SW480 (cell line): ENCODE data around the gene CCNB1IP1.
A peak's percentile ranks its signal among the peaks of the same experiment; 100 is the strongest.
"Not testable (repeated sequence)": the region's sequence is repeated elsewhere in the genome, so short reads cannot be mapped to it uniquely, and the experiment has no call there.

Source experiments
- DNase-seq: peaks from one replicate; pipeline ENCODE4 v3.0.0-alpha.2; 2016; ENCODE audit warnings: low spot score

CCNB1IP1 gene

DNA sequence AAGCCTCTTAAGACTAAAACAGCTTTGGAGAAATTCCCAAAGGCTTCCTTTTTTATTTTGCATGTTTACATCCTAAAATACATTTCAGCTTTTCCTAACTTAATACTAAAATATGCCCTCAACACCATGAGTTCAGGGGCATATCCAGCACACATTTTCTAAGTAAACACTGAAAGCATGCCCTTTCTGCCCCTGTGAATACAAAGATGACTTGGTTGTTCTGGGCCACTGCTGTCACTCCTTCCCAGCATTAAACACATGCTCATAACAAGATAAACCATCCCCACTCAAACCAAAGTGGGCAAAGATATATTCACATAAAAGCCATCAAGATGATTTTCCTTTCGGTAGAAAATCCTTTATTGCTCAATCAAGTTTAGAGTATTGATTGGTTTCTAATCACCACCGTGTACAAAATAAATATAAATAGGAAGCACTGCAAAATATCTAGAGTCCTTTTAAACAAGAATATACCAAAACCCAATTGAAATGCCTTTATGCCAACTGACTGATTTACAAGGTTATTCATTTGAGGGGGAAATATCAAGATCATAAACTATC lies 1.9 kb downstream of the CCNB1IP1 start:
- no peak for DNase-seq

DNA sequence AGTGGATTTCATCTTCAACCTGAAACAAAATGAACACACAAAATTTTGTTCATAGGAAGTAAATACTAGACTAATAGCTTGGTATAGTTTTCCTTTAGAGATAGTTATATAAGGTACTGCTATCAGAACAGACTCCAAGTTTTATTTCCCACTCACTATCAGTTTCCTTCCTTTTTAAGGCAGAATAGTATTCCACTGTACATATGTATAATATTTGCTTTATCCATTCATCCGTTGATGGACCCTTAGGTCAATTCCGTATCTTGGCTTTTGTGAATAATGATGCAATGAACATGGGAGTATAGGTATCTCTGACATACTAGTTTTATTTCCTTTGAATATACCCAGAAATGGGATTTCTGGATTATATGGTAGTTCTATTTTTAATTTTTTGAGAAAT lies 3.7 kb downstream of the CCNB1IP1 start:
- no peak for DNase-seq

DNA sequence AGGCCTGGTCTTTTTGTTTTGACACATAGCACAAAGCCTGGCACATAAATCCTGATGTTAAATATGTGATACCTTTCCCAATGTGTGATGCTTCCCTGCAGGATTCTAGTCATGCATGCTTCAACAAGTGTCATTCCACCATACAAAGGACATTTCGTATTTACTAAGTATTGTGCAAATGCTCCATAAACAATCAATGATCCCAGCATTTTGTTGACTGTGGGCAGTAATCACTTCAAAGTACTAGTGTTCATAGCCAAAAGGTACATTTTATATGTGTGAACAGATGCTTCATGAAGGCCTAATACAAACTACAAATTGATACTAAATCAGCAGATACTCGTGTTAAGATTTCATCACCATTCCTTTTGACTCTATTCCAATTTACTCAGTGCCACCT lies 4.4 kb downstream of the CCNB1IP1 start:
- DNase-seq = no peak

DNA sequence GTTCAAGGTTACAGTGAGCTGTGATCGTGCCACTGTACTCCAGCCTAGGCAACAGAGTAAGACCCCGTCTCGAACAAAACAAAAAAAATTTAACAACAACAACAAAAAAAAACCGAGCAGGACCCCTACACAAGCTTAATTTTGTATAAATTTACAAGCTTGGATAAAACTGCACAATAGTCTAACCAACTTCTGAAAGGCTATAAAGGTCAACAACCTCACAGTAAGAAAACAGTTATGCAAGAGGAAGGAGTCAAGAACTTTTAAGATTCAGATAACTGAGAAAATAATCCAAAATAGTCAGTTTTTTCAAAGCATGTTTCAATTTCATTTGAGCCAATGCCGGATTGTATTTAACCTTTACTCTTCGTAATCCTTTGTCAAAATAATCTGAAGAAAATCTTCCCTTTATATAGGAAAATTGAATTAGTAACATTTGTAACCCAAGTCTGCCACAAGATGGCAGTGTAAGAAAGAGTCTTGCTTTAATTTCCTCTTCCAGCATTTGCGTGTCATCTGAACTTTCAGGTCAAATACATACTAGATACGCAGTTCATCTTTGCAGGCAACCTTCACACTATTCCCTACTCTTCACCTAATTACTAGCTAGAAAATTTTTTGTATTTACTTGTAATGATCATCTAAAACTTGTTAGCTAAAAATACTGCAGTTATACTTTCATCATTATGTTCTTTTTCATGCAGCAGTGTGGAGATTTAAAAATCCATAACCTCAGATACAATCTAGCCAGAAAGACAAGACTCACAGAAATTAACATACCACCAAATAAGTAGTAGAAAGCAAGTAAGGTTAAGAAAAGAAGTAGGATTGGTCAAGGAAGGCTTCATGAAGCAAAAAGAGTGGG lies 5.8 kb downstream of the CCNB1IP1 start:
- DNase-seq = peak; percentile 68

DNA sequence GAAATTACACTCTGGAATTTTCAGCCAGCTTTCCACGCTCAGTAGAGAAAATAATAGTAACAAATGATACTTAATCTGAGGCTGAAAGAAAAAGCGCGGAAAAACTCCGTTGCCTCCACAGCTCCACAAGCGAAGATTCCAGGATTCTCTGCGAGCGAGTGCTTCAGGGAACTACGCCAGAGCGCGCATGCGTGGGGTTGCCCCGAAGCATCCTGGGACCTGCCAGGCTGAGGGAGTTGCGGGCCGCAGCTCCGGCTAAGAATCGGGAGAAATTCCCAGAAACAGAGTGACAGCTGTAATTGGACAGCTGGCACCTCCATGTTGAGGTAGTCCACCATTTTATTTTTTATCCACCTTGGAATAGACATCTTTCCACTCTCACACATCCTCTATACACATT lies 15.4 kb downstream of the CCNB1IP1 start:
- DNase-seq = no peak

DNA sequence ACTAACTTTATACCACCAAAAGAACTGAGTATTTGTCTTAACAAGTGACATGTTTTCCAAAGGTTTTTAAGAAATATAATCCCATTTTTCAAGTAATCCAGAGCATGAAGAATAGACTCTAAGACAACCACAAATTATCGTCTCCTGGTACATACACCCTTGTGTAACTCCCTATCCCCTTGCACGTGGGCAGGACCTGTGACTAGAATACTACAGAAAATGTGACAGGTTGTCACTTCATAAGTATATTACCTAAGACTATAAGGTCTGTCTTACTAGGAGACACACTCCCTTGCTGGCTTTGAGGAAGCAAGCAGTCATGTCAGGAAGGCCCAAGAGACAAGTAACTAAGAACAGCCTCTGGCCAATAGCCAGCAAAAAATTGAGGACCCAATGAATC lies 19.1 kb downstream of the CCNB1IP1 start:
- no peak for DNase-seq

DNA sequence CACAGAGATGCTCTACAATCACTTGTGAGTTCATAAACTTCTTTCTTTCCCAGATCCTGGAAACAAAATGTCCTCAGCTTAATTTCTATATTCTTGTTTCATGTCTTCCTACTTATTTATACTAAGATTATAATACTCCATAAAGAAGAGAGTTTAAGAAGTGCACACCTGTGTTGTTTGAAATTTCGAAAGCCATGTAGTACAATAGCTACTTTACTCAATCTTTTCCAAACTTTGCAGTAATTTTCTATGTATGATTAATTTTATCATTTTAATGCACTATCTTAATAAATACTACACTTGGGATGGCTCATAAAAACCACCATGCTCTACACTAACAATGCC lies 27.0 kb downstream of the CCNB1IP1 start:
- no peak for DNase-seq

DNA sequence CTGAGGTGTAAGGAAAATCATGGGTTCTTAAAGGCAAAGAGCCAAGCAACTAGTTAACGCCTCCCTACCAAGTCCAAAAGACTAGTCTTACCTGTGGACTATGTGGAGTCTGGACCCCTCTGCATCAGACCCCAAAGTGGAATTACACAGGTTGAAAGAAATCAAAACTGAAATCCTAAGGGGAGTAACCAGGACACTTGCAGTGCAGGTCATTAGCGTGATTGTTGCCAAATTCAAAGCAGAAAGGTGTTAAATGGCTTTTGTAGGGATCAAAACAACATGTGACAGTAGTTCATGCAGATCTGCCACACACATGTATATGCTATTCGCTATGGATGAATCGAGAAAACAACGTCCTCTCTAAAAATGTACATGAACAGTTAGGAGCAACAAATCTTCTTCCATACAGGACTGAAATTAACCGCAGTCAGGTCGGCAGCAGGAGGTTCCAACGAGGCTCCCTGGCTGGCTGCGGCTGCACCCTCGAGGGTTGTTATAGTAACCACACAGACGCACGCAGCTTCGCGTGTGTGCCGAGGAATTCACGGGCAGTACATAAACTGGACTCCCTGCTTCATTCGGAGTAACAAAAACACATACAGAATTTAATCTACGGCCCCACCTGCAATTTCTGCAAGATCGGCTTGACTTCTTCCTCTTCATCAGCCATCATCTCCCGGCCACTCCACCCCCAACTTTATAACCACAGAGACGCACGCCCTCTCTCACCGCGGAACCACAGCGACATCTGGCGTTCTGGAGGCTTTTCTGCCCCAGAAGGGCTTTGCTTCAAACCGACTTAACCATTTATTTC lies 27.6 kb downstream of the CCNB1IP1 start, which contains the start of gene TTC5:
TTC5 (minus strand) TSS at position 687 of the 814 bp plus-strand sequence; CDS start at position 673, 14 bp downstream.
- peak; percentile 71 for DNase-seq

DNA sequence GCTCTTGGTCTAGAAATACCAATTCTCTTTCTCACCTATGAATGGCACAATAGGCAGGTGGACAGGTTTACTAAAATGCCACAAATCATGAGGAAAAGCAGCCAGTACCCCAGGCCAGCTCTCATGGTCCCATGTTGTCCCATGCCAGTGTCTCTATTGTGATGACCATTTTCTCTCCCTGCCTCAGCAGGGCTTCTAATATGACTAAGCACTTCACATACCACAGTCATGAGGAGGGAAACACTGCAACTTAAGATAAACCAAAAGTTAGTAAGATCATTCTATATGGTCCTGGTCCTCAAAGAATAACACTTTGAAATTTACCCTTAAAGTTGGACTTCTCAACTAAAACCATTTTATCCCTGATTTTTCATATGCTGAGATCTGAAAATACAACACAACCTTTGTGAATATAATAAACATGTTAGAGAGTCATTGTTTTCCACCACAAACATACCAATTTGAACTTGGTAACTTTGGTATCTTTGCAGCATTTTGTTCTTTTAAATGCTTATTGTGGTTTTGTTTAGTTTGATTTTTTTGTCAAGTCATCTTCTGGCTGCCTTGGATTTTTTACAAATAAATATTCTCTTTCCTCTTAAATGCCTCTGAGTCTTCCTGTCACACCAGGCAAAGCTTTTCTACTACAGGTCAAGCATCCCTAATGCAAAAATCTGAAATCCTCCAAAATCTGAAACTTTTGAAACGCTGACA lies 30.9 kb downstream of the CCNB1IP1 start:
- DNase-seq = no peak

DNA sequence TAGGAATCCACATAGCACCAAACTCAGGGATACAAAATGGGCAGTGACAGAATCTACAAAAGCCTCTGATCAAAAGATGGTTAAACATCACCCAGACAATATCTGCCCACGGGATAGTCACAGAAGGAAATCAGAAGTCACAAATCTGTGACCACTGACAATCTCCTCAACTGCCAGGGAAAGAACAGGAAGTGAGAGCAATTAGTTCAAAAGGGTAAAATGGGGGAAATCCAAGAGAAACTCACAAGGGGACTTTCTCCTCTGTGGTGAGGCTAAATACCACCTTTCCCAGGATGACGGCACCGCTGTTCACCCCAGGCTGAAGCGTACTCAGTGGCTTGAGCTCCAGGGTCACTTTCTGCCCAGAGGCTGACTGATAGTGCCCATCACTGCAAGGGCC lies 38.0 kb downstream of the CCNB1IP1 start:
- no peak for DNase-seq

DNA sequence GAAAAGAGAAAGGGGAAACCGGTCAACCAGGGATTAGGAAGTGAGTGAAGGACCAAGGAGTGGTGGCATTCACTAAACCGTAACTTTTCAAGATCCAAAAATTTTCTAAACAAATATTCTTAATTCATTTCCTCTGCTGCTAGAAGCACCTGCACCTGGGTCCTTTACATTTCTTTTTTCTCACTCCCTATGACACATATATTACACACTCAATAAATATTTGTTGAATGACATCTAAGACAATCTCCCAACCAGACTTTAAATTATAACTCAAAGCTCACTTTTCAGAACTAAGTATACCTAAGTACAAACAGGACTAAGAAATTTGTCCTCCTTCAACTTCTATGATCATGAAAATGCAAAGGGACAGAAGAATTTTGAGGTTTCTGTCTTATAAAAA lies 38.4 kb downstream of the CCNB1IP1 start:
- DNase-seq = no peak

DNA sequence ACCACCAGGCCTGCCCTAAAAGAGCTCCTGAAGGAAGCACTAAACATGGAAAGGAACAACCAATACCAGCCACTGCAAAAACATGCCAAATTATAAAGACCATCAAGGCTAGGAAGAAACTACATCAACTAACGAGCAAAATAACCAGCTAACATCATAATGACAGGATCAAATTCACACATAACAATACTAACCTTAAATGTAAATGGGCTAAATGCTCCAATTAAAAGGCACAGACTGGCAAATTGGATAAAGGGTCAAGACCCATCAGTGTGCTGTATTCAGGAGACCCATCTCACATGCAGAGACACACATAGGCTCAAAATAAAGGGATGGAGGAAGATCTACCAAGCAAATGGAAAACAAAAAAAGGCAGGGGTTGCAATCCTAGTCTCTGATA lies 51.1 kb downstream of the CCNB1IP1 start:
- DNase-seq = not testable (repeated sequence)

DNA sequence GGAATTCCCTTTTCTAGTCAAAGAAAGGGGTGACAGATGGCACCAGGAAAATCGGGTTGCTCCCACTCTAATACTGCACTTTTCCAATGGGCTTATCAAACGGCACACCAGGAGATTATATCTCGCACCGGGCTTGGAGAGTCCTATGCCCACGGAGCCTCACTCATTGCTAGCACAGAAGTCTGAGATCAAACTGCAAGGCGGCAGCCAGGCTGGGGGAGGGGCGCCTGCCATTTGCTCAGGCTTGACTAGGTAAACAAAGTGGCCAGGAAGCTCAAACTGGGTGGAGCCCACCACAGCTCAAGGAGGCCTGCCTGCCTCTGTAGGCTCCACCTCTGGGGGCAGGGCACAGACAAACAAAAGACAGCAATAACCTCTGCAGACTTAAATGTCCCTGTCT lies 52.8 kb downstream of the CCNB1IP1 start:
- not testable (repeated sequence) for DNase-seq

DNA sequence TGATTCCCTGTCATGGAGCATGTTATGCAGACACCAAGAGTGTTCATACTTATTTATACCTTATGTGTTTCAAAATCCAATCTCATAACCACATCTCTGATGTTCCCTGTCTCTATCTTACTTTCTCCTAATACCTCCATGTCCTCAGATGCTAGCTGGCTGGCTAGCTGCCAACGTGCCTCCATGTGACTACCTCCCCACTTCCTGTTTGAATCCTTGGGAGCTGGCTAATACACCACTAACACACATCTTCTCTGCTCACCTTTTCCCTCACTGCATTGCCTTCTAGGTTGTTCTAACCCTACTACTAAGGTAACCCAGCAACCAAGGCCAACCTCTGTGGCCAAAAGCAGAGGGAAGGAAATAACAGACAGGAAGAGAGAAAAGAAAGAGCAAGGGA lies 54.7 kb downstream of the CCNB1IP1 start:
- no peak for DNase-seq

DNA sequence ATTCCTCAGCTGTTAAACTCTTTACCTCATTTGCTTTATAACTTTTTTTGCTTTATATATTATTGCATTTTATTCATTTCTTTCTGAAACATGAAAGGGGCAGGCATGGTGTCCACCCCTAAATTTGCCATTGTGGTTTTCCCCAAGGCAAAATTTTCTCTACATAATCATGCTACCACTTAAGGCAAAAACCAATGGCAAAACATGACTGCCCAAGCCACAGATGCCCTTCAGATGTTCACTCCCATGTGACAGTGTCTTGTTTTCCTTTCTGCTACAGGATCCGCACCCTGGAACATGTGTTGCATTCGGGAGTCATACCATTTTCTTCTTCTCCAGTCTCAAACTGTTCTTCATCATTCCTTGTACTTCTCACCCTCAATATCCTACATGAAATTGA lies 55.7 kb downstream of the CCNB1IP1 start:
- DNase-seq = no peak

DNA sequence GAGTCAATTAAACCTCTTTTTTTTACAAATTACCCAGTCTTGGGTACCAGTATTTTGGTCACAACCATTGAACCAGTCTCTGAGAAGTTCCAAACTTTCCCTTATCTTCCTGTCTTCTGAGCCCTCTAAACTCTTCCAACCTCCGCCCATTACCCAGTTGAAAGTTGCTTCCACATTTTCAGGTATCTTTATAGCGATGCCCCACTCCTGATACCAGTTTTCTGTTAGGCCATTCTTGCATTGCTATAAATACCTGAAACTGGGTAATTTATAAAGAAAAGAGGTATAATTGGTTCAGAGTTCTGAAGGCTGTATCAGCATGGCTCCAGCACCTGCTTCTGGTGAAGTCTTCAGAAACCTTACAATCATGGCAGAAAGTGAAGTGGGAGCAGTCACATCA lies 59.0 kb downstream of the CCNB1IP1 start:
- DNase-seq = no peak

DNA sequence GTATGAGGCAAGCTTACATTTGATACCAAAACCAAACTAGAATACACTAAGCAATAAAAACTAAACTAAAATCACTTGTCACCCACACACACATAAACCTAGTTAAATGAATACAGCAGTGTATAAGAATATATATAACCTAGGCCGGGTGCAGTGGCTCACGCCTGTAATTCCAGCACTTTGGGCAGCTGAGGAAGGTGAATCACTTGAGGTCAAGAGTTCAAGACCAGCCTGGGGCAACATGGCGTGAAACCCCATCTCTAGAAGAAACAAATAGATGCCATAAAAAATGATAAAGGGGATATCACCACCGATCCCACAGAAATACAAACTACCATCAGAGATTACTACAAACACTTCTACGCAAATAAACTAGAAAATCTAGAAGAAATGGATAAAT lies 68.7 kb downstream of the CCNB1IP1 start:
- DNase-seq = not testable (repeated sequence)

DNA sequence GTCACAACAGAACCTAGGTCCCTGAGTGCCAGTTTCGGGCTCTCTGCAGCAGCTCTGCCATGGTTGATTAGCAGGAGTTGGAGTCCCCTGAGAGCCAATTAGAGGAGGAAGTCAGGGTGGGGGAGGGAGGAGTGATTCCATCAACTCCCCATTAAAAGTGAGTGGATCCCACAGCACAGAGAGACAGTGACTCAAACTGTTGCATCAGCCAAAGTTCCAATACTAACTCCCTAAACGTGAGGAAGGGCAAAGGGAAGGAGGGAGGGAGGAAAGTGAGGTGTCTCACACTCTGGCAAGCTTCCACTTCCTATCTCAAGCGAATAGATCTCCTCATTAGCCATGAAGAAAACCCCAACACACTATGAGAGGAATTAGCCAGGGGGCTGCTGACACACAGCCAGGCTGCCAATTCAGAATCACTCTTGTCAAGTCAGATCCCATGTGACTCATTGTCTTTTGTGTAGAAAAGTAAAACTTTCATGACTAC lies 70.4 kb downstream of the CCNB1IP1 start:
- peak; percentile 11 for DNase-seq
